Small intestine (tissue), 7 donors: ENCODE results near the gene ARHGAP18. TPM values are rescaled to one million over a fixed set of nuclear protein-coding genes. Genes with fewer than 3 reads are reported as not detected.

Experiments
- DNase-seq, 2 donors: peaks; one replicate each; pipeline versions ENCODE4 v3.0.0 to v3.0.0-alpha.2; 2013
- FAIRE-seq: peaks from 2 replicates; lab custom pipeline; 2012; peaks lifted over from hg19 to GRCh38; lab: Jason Lieb, UNC
- H3K27ac ChIP-seq, 3 donors: one replicate each; pipeline ENCODE4 v1.5.1; 2013; ENCODE audit warnings: low read length in 2 of 3, mild to moderate bottlenecking in 2 of 3, control low read depth in 1 of 3, inconsistent platforms in 1 of 3, low read depth in 1 of 3, moderate library complexity in 1 of 3
- H3K27me3 ChIP-seq, 3 donors: one replicate each; pipeline ENCODE4 v1.6.1; 2013; ENCODE audit warnings: low read length in 3 of 3, inconsistent platforms in 1 of 3; ENCODE audit not compliant: control insufficient read depth in 3 of 3, insufficient read depth in 3 of 3
- H3K36me3 ChIP-seq, 3 donors: one replicate each; pipeline ENCODE4 v1.6.1; 2013; ENCODE audit warnings: low read length in 3 of 3, inconsistent platforms in 1 of 3, low read depth in 1 of 3, mild to moderate bottlenecking in 1 of 3, moderate library complexity in 1 of 3; ENCODE audit not compliant: control insufficient read depth in 3 of 3, insufficient read depth in 2 of 3
- H3K4me1 ChIP-seq, 3 donors: one replicate each; pipeline ENCODE4 v1.6.1; 2013; ENCODE audit warnings: low read length in 2 of 3, inconsistent platforms in 1 of 3, low read depth in 1 of 3, mild to moderate bottlenecking in 1 of 3, moderate library complexity in 1 of 3; ENCODE audit not compliant: control insufficient read depth in 3 of 3, insufficient read depth in 2 of 3
- H3K4me3 ChIP-seq, 3 donors: one replicate each; pipeline ENCODE4 v1.5.1; 2013; ENCODE audit warnings: low read length in 3 of 3, control low read depth in 1 of 3, inconsistent platforms in 1 of 3, low read depth in 1 of 3, mild to moderate bottlenecking in 1 of 3, moderate library complexity in 1 of 3
- H3K9me3 ChIP-seq, 2 donors: one replicate each; pipeline ENCODE4 v1.6.1; 2013; ENCODE audit warnings: low read depth in 1 of 2, low read length in 1 of 2; ENCODE audit not compliant: control insufficient read depth in 2 of 2, insufficient read depth in 1 of 2
- whole genome bisulfite sequencing, 3 donors: extraction: QIAGEN DNeasy Blood & Tissue Kit; methylation state at CpG; one replicate each; pipeline ENCODE4 v1.1.7; 2013; 5-methylcytosine and 5-hydroxymethylcytosine counted together
- polyA plus RNA-seq, 4 donors: library from polyadenylated mRNA; stranded (reverse) in 3 of 4; unstranded in 1 of 4; fragments of 200-250 nt in 3 of 4; fragments of 120-200 nt in 1 of 4; gene quantifications; one replicate each; pipeline versions ENCODE4 v1.2.1 to v1.2.3, GENCODE V29; 2013
- donor health status: healthy with polysubstance abuse.
- donor health status: control.
- donor health status: control.
- donor health status: Bipolar disorder and iron deficiency.
- donor health status: healthy.

Gene ARHGAP18
- polyA plus RNA-seq, 4 donors = 15.1 to 46.7 (median 29.3) TPM

DNA sequence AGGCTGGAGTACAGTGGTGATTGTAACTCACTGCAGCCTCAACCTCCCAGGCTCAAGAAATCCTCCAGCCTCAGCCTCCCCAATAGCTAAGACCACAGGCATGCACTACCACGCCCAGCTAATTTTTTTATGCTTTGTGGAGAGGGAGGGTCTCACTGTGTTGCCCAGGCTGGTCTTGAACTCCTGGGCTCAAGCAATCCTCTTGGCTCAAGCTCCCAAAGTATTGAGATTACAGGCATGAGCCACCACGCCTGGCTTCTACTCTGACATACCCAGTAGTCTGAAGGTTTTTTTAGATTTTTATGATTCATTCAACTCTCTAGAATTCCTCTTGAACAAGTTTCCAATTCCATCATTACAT lies 1.3 kb upstream of the ARHGAP18 start:
- peaks cover 0 to 7% (median 0%) of the 10 kb centered on the region in 3 donors for H3K36me3 ChIP-seq
- H3K4me3 ChIP-seq = no peak overlapping the region
- no peaks in the 10 kb centered on the region for H3K9me3 ChIP-seq
- 89 to 95% (median 93%) methylated on average over 2 of the region's 2 CpGs for WGBS, 3 donors
- H3K4me1 ChIP-seq = peaks cover 3 to 10% (median 4%) of the 10 kb centered on the region in 3 donors
- DNase-seq = no peak
- no peaks in the 10 kb centered on the region for H3K27me3 ChIP-seq
- H3K27ac ChIP-seq = no peak overlapping the region
- FAIRE-seq = no peak

DNA sequence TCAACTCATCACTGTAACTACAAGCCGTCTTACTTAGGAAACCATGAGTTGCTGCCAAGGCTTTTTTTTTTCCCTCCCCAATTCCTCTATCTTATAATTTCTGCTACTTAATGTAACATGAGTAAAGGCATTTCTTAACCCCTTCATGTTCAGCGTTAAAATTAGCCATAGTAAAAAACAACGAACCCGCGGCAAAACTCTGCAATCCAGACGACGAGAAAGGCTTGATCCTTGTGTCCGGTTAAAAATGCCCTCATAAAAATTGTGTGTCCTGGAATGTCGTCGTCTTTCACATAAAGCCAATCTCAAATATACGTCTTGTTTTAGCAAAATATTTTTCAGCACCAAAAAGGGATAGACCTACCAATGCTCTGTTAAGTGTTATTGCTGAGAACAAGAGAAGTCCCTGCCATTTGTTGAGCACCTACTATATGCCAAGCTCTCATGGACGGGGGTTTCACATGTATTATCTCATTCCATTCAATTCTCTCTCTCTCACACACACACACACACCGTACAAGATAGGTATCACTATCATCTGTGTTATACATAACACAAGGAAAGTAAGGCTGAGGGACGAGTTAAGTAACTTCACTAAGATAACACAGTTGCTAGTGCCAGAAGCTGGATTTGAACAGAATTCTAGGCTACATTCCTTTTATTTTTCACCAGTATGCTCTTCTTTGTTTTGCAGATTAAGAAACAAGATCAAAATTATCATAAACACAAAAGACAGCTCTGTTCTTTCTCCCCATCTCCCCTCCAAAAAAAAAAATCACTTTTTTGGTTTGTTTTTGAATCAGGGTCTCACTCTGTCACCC lies 683 bp upstream of the ARHGAP18 start:
- Histone ChIP-seq H3K9me3 (no peaks in the 10 kb centered on the region), H3K4me1 (peaks cover 3 to 10% (median 6%) of the 10 kb centered on the region in 3 donors), H3K4me3 (peak overlapping the region in 2 of 3 donors; percentile 49 to 60), H3K27ac (peak overlapping the region in 2 of 3 donors; percentile 75 to 89), H3K27me3 (no peaks in the 10 kb centered on the region), H3K36me3 (peaks cover 0 to 7% (median 0%) of the 10 kb centered on the region in 3 donors)
- no peak for FAIRE-seq
- 27 to 34% (median 33%) methylated on average over 14 of the region's 14 CpGs for WGBS, 3 donors
- DNase-seq = no peak

DNA sequence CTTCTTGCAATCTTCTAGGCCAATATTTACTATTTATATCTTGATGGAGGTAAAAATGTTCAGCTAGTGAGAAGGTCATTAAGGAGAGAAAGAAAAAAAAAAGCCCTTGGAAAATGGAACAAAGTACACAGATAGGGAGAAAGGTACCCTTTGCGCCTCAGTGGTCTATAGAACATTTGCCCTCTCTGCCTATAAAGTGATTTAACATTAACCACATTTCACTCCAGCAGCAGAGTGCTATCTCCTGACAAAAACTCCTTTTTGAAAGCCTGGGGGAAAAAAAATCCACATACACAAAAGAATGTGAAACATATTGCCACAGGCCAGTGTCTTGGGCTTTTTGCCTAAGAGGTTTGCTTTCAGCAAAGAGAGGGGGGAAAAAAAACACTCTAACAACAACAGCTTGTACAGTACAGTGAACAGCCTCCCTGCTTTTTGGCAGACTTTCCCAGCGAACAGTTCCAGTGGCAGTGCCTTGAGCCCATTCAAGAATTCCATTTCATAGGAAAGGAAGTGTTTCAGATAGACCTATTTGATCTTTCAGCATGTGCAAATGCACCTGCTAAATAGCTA lies 695 bp downstream of the ARHGAP18 start:
- Histone ChIP-seq H3K4me1 (peaks cover 3 to 17% (median 11%) of the 10 kb centered on the region in 3 donors), H3K9me3 (no peaks in the 10 kb centered on the region), H3K36me3 (peaks cover 0 to 7% (median 2%) of the 10 kb centered on the region in 3 donors), H3K27me3 (no peaks in the 10 kb centered on the region), H3K4me3 (peak overlapping the region; percentile 20 to 60 (median 49)), H3K27ac (peak overlapping the region; percentile 49 to 89 (median 75))
- FAIRE-seq (no peak), DNase-seq (peak; percentile 48 to 59)
- 7 to 22% (median 13%) methylated on average over 2 of the region's 2 CpGs for WGBS, 3 donors

DNA sequence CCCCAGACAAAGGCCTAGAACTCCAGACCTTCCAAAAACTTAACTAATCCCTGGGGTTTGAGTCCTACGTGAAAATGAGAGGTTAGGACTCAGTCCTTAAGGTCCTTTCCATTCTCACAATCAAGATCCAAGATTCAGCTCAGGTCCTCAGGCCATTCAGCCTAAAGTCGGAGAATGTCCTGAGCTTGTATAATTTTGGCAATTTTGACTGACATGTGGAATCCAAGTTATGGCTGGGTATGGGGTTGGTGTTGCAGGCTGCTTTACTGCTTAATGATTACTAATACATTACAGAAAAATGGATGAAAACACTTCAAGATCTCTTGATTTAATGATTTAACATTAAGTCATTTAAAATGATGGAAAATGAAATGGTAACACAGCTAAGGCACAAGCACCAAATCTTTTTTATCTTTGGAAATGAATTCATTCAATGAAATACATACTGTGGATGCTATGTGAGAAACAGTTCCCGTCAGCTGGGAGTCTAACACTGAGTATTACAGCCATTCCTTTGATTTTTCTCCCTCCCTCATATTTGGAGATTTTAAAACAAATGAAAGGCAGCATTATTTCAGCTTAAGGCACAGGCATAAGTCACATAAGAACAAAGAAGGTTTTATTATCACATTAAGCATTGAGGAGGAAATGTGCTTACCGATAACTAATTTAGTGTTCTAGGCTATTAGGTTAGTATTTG lies 1.3 kb downstream of the ARHGAP18 start:
- DNase-seq (no peak), FAIRE-seq (no peak)
- 15 to 41% (median 29%) methylated on average over 4 of the region's 4 CpGs for WGBS, 3 donors
- Histone ChIP-seq H3K9me3 (no peaks in the 10 kb centered on the region), H3K36me3 (peaks cover 0 to 10% (median 2%) of the 10 kb centered on the region in 3 donors), H3K27me3 (no peaks in the 10 kb centered on the region), H3K4me3 (peak overlapping the region in 2 of 3 donors; percentile 49 to 60), H3K4me1 (peaks cover 3 to 17% (median 15%) of the 10 kb centered on the region in 3 donors), H3K27ac (peak overlapping the region; percentile 35 to 75 (median 73))

DNA sequence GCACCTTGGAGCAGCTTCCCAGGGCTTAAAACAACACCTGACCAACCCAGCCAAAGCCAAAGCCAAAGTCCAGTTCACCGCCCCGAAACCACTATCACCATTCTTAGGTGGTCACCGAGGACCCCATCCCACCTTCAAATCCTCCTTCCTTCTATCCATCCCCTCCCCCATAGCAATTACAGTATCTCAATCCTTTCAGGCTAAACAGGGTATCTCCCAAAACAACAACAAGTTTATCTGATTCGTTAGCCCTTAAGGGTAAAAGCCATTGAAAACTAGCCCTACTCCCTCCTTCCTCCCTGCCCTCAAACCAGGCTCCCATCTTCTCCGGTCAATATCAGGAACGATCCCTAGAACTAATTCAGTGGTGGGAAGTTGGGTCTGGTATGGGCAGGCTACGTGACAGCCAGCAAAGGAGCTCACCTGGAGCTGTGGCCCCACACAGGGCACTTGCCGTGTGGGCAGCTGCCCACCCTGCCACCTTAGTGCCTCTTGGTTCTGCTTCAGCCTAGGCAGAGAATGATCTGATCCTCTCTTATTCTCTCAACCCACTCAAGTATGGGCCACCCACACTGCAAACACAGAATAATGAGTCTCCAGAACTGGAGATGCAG lies 2.0 kb downstream of the ARHGAP18 start:
- WGBS, 3 donors = 28 to 63% (median 41%) methylated on average over 8 of the region's 8 CpGs
- H3K9me3 ChIP-seq = no peaks in the 10 kb centered on the region
- peaks cover 0 to 10% (median 2%) of the 10 kb centered on the region in 3 donors for H3K36me3 ChIP-seq
- peak in 1 of 2 donors; percentile 33 for DNase-seq
- peak overlapping the region; percentile 35 to 75 (median 73) for H3K27ac ChIP-seq
- no peak for FAIRE-seq
- peak overlapping the region in 2 of 3 donors; percentile 49 to 60 for H3K4me3 ChIP-seq
- no peaks in the 10 kb centered on the region for H3K27me3 ChIP-seq
- H3K4me1 ChIP-seq = peaks cover 3 to 17% (median 15%) of the 10 kb centered on the region in 3 donors

DNA sequence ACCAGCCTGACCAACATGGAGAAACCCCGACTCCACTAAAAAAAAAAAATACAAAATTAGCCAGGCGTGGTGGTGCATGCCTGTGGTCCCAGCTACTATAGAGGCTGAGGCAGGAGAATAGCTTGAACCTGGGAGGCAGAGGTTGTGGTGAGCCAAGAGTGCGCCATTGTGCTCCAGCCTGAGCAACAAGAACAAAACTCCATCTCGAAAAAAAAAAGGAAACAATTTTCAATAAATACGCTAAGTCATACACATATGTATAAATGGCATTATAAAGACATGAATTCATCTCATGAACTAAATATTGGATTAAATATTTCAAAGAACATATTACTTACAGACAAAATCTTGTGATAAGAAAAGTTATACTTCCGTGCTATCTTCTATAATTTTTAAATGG lies 2.9 kb downstream of the ARHGAP18 start:
- WGBS, 3 donors = 95 to 97% (median 95%) methylated on average over 6 of the region's 6 CpGs
- Histone ChIP-seq H3K4me1 (peaks cover 5 to 17% (median 15%) of the 10 kb centered on the region in 3 donors), H3K27me3 (no peaks in the 10 kb centered on the region), H3K36me3 (peaks cover 0 to 17% (median 2%) of the 10 kb centered on the region in 3 donors), H3K27ac (peak overlapping the region in 1 of 3 donors; percentile 75), H3K9me3 (no peaks in the 10 kb centered on the region), H3K4me3 (no peak overlapping the region)
- DNase-seq (no peak), FAIRE-seq (no peak)

DNA sequence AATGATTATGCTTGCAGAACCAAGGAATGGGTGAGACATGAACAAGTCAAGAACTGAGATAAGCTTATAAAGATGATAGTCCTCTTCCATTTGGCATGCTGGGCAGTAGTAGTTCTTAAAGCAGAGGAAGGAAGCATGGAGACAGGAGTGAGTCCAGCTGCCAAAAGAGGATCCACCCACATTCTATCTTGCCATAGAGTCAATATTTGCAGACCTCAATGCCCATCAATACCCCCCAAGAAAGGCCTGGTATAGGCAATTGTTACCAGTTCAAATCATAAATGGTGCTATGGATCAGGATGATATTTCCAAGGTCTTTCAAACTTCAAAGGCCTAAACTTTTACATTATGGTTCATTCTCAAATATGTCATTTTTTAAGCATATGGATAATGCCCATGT lies 4.8 kb downstream of the ARHGAP18 start:
- Histone ChIP-seq H3K27me3 (no peaks in the 10 kb centered on the region), H3K36me3 (peaks cover 0 to 17% (median 2%) of the 10 kb centered on the region in 3 donors), H3K27ac (no peak overlapping the region), H3K4me1 (peaks cover 11 to 18% (median 13%) of the 10 kb centered on the region in 3 donors), H3K4me3 (no peak overlapping the region), H3K9me3 (no peaks in the 10 kb centered on the region)
- FAIRE-seq = no peak
- DNase-seq = no peak

DNA sequence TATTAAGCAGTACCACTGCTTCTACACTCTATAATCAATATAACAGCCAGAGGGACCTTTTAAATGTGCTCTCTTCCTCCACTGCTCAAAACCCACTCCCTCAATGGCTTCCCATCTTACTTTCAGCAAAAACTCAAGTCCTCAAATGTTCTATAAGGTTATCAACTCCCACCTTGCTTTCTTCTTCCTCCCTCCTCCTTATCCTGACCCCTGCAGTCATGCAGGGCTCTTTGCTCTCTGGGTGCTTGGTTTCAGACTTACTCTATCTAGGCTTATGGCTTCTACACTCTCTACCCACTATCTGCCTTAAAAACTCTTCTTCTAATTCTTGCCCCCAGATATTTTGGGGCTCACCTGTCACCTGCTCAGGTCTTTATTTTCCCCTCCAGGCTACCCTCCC lies 5.3 kb downstream of the ARHGAP18 start:
- H3K4me1 ChIP-seq = peaks cover 11 to 18% (median 14%) of the 10 kb centered on the region in 3 donors
- H3K27ac ChIP-seq = no peak overlapping the region
- no peaks in the 10 kb centered on the region for H3K9me3 ChIP-seq
- FAIRE-seq (no peak), DNase-seq (no peak)
- H3K27me3 ChIP-seq = no peaks in the 10 kb centered on the region
- no peak overlapping the region for H3K4me3 ChIP-seq
- peaks cover 0 to 17% (median 2%) of the 10 kb centered on the region in 3 donors for H3K36me3 ChIP-seq
